Measurements from ENCODE around the gene GRK5.

Gene GRK5

GRCh38 chr10:119454316-119454715 lies 246.9 kb downstream of the GRK5 start:
- DNase-seq (ENCODE audit: extremely low read depth, low read depth) = no peak
- no peak overlapping the region for H3K4me3 ChIP-seq (replicated peaks; ENCODE audit: low read depth, low read length)
- no peak for TF ChIP-seq CTCF (IDR thresholded peaks at IDR 0.05; ENCODE audit: low read depth, low read length, missing control alignments)

- no peak overlapping the region for H3K4me3 ChIP-seq (replicated peaks; ENCODE audit: low read depth, low read length)
- DNase-seq (ENCODE audit: extremely low read depth, low read depth) = no peak
- no peak for TF ChIP-seq CTCF (IDR thresholded peaks at IDR 0.05; ENCODE audit: low read depth, low read length, missing control alignments)
Measured at GRCh38 chr10:119454990-119455389, 247.6 kb downstream of the GRK5 start.

GRCh38 chr10:119455609-119456434 lies 248.5 kb downstream of the GRK5 start:
- no peak for TF ChIP-seq CTCF (IDR thresholded peaks at IDR 0.05; ENCODE audit: low read depth, low read length, missing control alignments)
- H3K4me3 ChIP-seq (replicated peaks; ENCODE audit: low read depth, low read length) = no peak overlapping the region
- no peak for DNase-seq (ENCODE audit: extremely low read depth, low read depth)

GRCh38 chr10:119456435-119456810 lies 249.1 kb downstream of the GRK5 start:
- no peak for DNase-seq (ENCODE audit: extremely low read depth, low read depth)
- no peak overlapping the region for H3K4me3 ChIP-seq (replicated peaks; ENCODE audit: low read depth, low read length)
- TF ChIP-seq CTCF (IDR thresholded peaks at IDR 0.05; ENCODE audit: low read depth, low read length, missing control alignments) = no peak

GRCh38 chr10:119457966-119458766 lies 250.8 kb downstream of the GRK5 start:
- no peak overlapping the region for H3K4me3 ChIP-seq (replicated peaks; ENCODE audit: low read depth, low read length)
- no peak for TF ChIP-seq CTCF (IDR thresholded peaks at IDR 0.05; ENCODE audit: low read depth, low read length, missing control alignments)
- no peak for DNase-seq (ENCODE audit: extremely low read depth, low read depth)

GRCh38 chr10:119459681-119460340 lies 252.4 kb downstream of the GRK5 start:
- no peak for TF ChIP-seq CTCF (IDR thresholded peaks at IDR 0.05; ENCODE audit: low read depth, low read length, missing control alignments)
- no peak overlapping the region for H3K4me3 ChIP-seq (replicated peaks; ENCODE audit: low read depth, low read length)
- DNase-seq (ENCODE audit: extremely low read depth, low read depth) = no peak
